Hematopoietic multipotent progenitor cell treated with erythropoietin and hydrocortisone succinate and interleukin-3 and kit ligand, for 6 days (in vitro differentiated cells): ENCODE data around the gene CEP120.

Experiments
- DNase-seq: peaks from one replicate; pipeline ENCODE4 v3.0.0-alpha.2; 2015

Gene CEP120

DNA sequence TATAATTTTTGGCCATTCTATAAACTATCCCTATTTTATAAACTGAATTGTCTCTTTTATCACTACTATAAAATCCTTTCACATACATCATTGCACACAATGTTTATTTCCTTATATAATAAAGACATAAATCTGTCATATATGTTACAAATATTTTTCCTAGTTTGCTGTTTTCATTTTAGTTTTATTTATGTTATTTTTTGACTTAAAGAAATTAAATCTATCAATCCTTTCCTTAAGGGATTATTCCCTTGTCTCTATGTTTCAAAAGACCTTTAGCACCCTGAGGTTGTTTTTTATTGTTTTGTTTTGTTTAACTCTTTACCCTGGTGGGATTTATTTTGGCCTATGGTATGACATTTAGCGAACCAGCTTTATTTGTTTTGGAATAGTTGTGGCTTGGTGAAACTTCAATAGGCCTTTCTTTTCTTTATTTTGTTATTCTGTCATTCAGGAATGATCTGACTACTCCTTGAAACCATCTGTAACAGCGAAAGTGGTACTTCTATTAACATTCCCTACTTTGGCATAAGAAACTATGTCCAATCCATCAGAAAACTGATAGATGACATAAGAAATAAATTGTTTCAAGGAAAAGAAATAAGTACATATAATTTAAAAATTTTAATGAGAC, 125.9 kb downstream of the CEP120 start:
- no peak for DNase-seq
